Measurements from ENCODE around the gene COQ5.

The COQ5 gene

DNA sequence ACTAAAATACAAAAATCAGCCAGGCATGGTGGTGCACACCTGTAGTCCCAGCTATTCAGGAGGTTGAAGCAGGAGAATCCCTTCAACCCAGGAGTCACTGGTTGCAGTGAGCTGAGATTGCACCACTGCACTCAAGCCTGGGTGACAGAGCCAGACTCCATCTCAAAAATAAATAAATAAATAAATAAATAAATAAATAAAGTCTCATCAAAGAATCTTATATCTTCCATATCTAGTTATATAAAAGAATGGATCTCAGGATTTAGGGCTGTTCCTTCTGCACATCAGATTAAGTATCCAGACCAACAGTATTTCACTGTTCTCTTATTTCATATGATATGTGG, 1.4 kb upstream of the COQ5 start (continued):
- 0 out of 2 replicates have a peak, but pooled peaks have one; percentile 52 for TF ChIP-seq ZNF302 (tag by site-specific recombination; IDR thresholded peaks at IDR 0.05; ENCODE audit: low read depth)
- TF ChIP-seq ZNF558 (tag by site-specific recombination; IDR thresholded peaks at IDR 0.05) = peak; percentile 86
- TF ChIP-seq ZNF629 (tag by site-specific recombination; IDR thresholded peaks at IDR 0.05) = peak; percentile 51; the same call in 1 of the 2 replicates
- TF ChIP-seq ZNF354C (tag by site-specific recombination; IDR thresholded peaks at IDR 0.05; ENCODE audit: borderline replicate concordance, low read depth) = peak; percentile 61; the same call in 1 of the 2 replicates
- 0 out of 2 replicates have a peak, but pooled peaks have one; percentile 45 for TF ChIP-seq ZFP37 (tag by site-specific recombination; IDR thresholded peaks at IDR 0.05)
- peak; percentile 18; the same call in 1 of the 2 replicates for TF ChIP-seq MZF1 (tag by site-specific recombination; IDR thresholded peaks at IDR 0.05; ENCODE audit: borderline replicate concordance)
- TF ChIP-seq ZFP3 (tag by site-specific recombination; IDR thresholded peaks at IDR 0.05; ENCODE audit: low read depth) = 0 out of 2 replicates have a peak, but pooled peaks have one; percentile 19
- peak; percentile 82 for TF ChIP-seq ZNF140 (tag by site-specific recombination; IDR thresholded peaks at IDR 0.05)
- TF ChIP-seq ZNF654 (tag by site-specific recombination; IDR thresholded peaks at IDR 0.05; ENCODE audit: low read depth) = peak; percentile 49
- TF ChIP-seq ZNF394 (tag by site-specific recombination; IDR thresholded peaks at IDR 0.05; ENCODE audit: borderline replicate concordance) = peak; percentile 95
- 0 out of 2 replicates have a peak, but pooled peaks have one; percentile 39 for TF ChIP-seq SCRT1 (tag by site-specific recombination; IDR thresholded peaks at IDR 0.05; ENCODE audit: borderline replicate concordance)
- TF ChIP-seq, protein P1, sequence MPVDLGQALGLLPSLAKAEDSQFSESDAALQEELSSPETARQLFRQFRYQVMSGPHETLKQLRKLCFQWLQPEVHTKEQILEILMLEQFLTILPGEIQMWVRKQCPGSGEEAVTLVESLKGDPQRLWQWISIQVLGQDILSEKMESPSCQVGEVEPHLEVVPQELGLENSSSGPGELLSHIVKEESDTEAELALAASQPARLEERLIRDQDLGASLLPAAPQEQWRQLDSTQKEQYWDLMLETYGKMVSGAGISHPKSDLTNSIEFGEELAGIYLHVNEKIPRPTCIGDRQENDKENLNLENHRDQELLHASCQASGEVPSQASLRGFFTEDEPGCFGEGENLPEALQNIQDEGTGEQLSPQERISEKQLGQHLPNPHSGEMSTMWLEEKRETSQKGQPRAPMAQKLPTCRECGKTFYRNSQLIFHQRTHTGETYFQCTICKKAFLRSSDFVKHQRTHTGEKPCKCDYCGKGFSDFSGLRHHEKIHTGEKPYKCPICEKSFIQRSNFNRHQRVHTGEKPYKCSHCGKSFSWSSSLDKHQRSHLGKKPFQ (tag by site-specific recombination; IDR thresholded peaks at IDR 0.05) = peak; percentile 48; the same call in 1 of the 2 replicates
- TF ChIP-seq ZNF404 (tag by site-specific recombination; IDR thresholded peaks at IDR 0.05) = peak; percentile 74; the same call in 1 of the 2 replicates
- peak; percentile 52; the same call in 1 of the 2 replicates for TF ChIP-seq GFI1B (tag by site-specific recombination; IDR thresholded peaks at IDR 0.05)
- TF ChIP-seq ZXDB (tag by site-specific recombination; IDR thresholded peaks at IDR 0.05) = peak; percentile 65
- TF ChIP-seq ZNF501 (tag by site-specific recombination; IDR thresholded peaks at IDR 0.05) = peak; percentile 42; the same call in 1 of the 2 replicates
- peak; percentile 71; the same call in 1 of the 2 replicates for TF ChIP-seq RBAK (tag by site-specific recombination; IDR thresholded peaks at IDR 0.05)
- TF ChIP-seq, protein P2, sequence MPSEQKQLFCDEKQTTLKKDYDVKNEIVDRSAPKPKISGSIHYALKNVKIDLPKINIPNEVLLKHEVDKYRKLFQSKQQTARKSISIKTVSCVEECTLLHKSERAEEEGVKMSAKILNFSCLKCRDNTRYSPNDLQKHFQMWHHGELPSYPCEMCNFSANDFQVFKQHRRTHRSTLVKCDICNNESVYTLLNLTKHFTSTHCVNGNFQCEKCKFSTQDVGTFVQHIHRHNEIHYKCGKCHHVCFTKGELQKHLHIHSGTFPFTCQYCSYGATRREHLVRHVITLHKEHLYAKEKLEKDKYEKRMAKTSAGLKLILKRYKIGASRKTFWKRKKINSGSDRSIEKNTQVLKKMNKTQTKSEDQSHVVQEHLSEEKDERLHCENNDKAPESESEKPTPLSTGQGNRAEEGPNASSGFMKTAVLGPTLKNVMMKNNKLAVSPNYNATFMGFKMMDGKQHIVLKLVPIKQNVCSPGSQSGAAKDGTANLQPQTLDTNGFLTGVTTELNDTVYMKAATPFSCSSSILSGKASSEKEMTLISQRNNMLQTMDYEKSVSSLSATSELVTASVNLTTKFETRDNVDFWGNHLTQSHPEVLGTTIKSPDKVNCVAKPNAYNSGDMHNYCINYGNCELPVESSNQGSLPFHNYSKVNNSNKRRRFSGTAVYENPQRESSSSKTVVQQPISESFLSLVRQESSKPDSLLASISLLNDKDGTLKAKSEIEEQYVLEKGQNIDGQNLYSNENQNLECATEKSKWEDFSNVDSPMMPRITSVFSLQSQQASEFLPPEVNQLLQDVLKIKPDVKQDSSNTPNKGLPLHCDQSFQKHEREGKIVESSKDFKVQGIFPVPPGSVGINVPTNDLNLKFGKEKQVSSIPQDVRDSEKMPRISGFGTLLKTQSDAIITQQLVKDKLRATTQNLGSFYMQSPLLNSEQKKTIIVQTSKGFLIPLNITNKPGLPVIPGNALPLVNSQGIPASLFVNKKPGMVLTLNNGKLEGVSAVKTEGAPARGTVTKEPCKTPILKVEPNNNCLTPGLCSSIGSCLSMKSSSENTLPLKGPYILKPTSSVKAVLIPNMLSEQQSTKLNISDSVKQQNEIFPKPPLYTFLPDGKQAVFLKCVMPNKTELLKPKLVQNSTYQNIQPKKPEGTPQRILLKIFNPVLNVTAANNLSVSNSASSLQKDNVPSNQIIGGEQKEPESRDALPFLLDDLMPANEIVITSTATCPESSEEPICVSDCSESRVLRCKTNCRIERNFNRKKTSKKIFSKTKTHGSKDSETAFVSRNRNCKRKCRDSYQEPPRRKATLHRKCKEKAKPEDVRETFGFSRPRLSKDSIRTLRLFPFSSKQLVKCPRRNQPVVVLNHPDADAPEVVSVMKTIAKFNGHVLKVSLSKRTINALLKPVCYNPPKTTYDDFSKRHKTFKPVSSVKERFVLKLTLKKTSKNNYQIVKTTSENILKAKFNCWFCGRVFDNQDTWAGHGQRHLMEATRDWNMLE (tag by site-specific recombination; conservative IDR thresholded peaks at IDR 0.05; ENCODE audit: low read depth) = peak; percentile 90
- peak; percentile 9; the same call in 1 of the 2 replicates for TF ChIP-seq ZNF10 (tag by site-specific recombination; IDR thresholded peaks at IDR 0.05)
- peak; percentile 31; the same call in 1 of the 2 replicates for TF ChIP-seq SP3 (tag by site-specific recombination; IDR thresholded peaks at IDR 0.05)
- TF ChIP-seq ZNF510 (tag by site-specific recombination; IDR thresholded peaks at IDR 0.05; ENCODE audit: insufficient replicate concordance) = peak; percentile 72
- TF ChIP-seq, protein P3, sequence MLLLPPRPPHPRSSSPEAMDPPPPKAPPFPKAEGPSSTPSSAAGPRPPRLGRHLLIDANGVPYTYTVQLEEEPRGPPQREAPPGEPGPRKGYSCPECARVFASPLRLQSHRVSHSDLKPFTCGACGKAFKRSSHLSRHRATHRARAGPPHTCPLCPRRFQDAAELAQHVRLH (tag by site-specific recombination; IDR thresholded peaks at IDR 0.05) = peak; percentile 82; the same call in 1 of the 2 replicates
- TF ChIP-seq SCRT2 (tag by site-specific recombination; IDR thresholded peaks at IDR 0.05) = peak; percentile 27
- peak; percentile 43; the same call in 1 of the 2 replicates for TF ChIP-seq YY2 (tag by site-specific recombination; IDR thresholded peaks at IDR 0.05)
- peak; percentile 43; the same call in 1 of the 2 replicates for TF ChIP-seq KLF9 (tag by site-specific recombination; IDR thresholded peaks at IDR 0.05; ENCODE audit: low read depth)
- TF ChIP-seq ZNF138 (tag by site-specific recombination; IDR thresholded peaks at IDR 0.05; ENCODE audit: borderline replicate concordance) = 0 out of 2 replicates have a peak, but pooled peaks have one; percentile 73
- TF ChIP-seq GLI2 (tag by site-specific recombination; IDR thresholded peaks at IDR 0.05; ENCODE audit: borderline replicate concordance, low read depth) = peak; percentile 33; the same call in 1 of the 2 replicates
- TF ChIP-seq ZNF24 (tag by site-specific recombination; IDR thresholded peaks at IDR 0.05) = peak; percentile 75; the same call in 1 of the 2 replicates
- TF ChIP-seq ZNF292 (tag by site-specific recombination; IDR thresholded peaks at IDR 0.05; ENCODE audit: borderline replicate concordance, low read depth) = 0 out of 2 replicates have a peak, but pooled peaks have one; percentile 54
- TF ChIP-seq ZNF560 (tag by site-specific recombination; IDR thresholded peaks at IDR 0.05; ENCODE audit: borderline replicate concordance) = peak; percentile 81
- TF ChIP-seq ZBTB8A (tag by site-specific recombination; IDR thresholded peaks at IDR 0.05) = peak; percentile 71
- TF ChIP-seq MYNN (tag by site-specific recombination; IDR thresholded peaks at IDR 0.05; ENCODE audit: borderline replicate concordance) = peak; percentile 54; the same call in 1 of the 2 replicates
- TF ChIP-seq ZNF266 (tag by site-specific recombination; IDR thresholded peaks at IDR 0.05; ENCODE audit: low read depth) = peak; percentile 84
- TF ChIP-seq ZBTB1 (tag by site-specific recombination; IDR thresholded peaks at IDR 0.05) = peak; percentile 40; the same call in 1 of the 2 replicates
- TF ChIP-seq ZNF433 (tag by site-specific recombination; IDR thresholded peaks at IDR 0.05; ENCODE audit: low read depth) = peak; percentile 94
